ENCODE results near the gene ROR2.

- TF ChIP-seq POLR2A (IDR thresholded peaks at IDR 0.05; ENCODE audit: low read depth, low read length) (no peak), POLR2AphosphoS5 (IDR thresholded peaks at IDR 0.05; ENCODE audit: low read depth, low read length) (no peak)
These were observed 59.4 kb downstream of the ROR2 start for GRCh38 chr9:91890662-91891061.
